ENCODE data around the gene REC8.

GRCh38 chr14:24132061-24132685 is 39.7 kb upstream of the REC8 start:
- TF ChIP-seq GATA2 (IDR thresholded peaks at IDR 0.05; ENCODE audit: low read depth, low read length) (no peak), GATA3 (IDR thresholded peaks at IDR 0.05; ENCODE audit: low read depth, low read length) (no peak)

Measured in SH-SY5Y (cell line).